Transverse colon (tissue), 4 donors: ENCODE measurements around the gene USPL1.
"Not testable (repeated sequence)": the region's sequence is repeated elsewhere in the genome, so short reads cannot be mapped to it uniquely, and the experiment has no call there.

Experiments
- POLR2AphosphoS5 ChIP-seq, 3 donors: sonication (generic); formaldehyde crosslinking; IDR thresholded peaks; one replicate each; pipeline ENCODE4 v1.6.1; 2016; ENCODE audit warnings: antibody characterized with exemption in 3 of 3
- TF ChIP-seq, protein P1 (sequence below), 5 experiments: fragments of 200-600 bp in 3 of 5; fragments of 450-650 bp in 2 of 5; sonication (generic) in 3 of 5; IDR thresholded peaks; 1 replicate in 2 of 5; 2 replicates in 3 of 5; pipeline ENCODE4 v1.5.1; 2016 to 2017; ENCODE audit warnings: antibody characterized with exemption in 5 of 5, inconsistent platforms in 3 of 5, mild to moderate bottlenecking in 2 of 5, moderate library complexity in 1 of 5

- TF ChIP-seq, protein P1, sequence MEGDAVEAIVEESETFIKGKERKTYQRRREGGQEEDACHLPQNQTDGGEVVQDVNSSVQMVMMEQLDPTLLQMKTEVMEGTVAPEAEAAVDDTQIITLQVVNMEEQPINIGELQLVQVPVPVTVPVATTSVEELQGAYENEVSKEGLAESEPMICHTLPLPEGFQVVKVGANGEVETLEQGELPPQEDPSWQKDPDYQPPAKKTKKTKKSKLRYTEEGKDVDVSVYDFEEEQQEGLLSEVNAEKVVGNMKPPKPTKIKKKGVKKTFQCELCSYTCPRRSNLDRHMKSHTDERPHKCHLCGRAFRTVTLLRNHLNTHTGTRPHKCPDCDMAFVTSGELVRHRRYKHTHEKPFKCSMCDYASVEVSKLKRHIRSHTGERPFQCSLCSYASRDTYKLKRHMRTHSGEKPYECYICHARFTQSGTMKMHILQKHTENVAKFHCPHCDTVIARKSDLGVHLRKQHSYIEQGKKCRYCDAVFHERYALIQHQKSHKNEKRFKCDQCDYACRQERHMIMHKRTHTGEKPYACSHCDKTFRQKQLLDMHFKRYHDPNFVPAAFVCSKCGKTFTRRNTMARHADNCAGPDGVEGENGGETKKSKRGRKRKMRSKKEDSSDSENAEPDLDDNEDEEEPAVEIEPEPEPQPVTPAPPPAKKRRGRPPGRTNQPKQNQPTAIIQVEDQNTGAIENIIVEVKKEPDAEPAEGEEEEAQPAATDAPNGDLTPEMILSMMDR (IDR thresholded peaks at IDR 0.05), result not testable (repeated sequence)
- not testable (repeated sequence) for TF ChIP-seq POLR2AphosphoS5 (IDR thresholded peaks at IDR 0.05)
These were observed 33.9 kb downstream of the USPL1 start for GRCh38 chr13:30651648-30652047.
